CD4-positive, alpha-beta memory T cell (primary cell): ENCODE data around the gene STRA8. TPM values are rescaled to one million over a fixed set of nuclear protein-coding genes. Genes with fewer than 3 reads are reported as not detected.

Source experiments
- microRNA-seq: library from miRNA; unstranded; fragments of <30 nt; microRNA quantifications from one replicate; pipeline ENCODE4 v1.2.0, GENCODE V29; 2021; ENCODE audit warnings: borderline replicate concordance, borderline number of aligned reads, borderline microRNAs expressed, mixed read lengths
- polyA plus RNA-seq, 2 donors: library from polyadenylated mRNA; unstranded; fragments of 300-500 nt; fragmentation: Illumina TruSeq; gene quantifications; one replicate each; pipeline ENCODE4 v1.2.3, GENCODE V29; 2021
- total RNA-seq, 2 experiments: library from RNA; stranded (reverse); gene quantifications; one replicate each; pipeline ENCODE4 v1.2.3, GENCODE V29; 2021

Gene STRA8
- total and polyA plus RNA-seq, 4 experiments from 2014 or later: not detected

Small RNA genes lying within 50 kb of the gene (microRNA-seq; reads per million reads assigned to microRNA genes)
- gene MIR6509: not detected

Other genes with a start within 250 kb of the STRA8 start
- gene AGBL3, start 247.3 kb upstream of the STRA8 start, total RNA-seq: 1 to 10 TPM; 5.5 to 6.2 TPM
- under 1 TPM; 0.42 to 0.91 TPM for gene AGBL3, start 247.3 kb upstream of the STRA8 start, polyA plus RNA-seq
- 10 to 100 TPM; 28.3 to 31.3 TPM for gene TMEM140, start 85.8 kb upstream of the STRA8 start, total RNA-seq
- 10 to 100 TPM; 13.6 to 30.9 TPM for gene TMEM140, start 85.8 kb upstream of the STRA8 start, polyA plus RNA-seq
- 10 to 100 TPM; 45.3 to 46.5 TPM for gene CYREN, start 63.1 kb upstream of the STRA8 start, total RNA-seq
- 10 to 100 TPM; 35.2 to 52.9 TPM for gene CYREN, start 63.1 kb upstream of the STRA8 start, polyA plus RNA-seq
- gene WDR91, start 22.3 kb upstream of the STRA8 start, total RNA-seq: 10 to 100 TPM; 29.1 to 29.4 TPM
- 1 to 10 TPM; 2.3 to 8.9 TPM for gene WDR91, start 22.3 kb upstream of the STRA8 start, polyA plus RNA-seq